GM19372 (cell line): ENCODE measurements around the gene NFYC.
A peak's percentile ranks its signal among the peaks of the same experiment; 100 is the strongest.

Source experiments
- ATAC-seq: cut with Tn5 transposase; IDR thresholded peaks from one replicate; pipeline ENCODE4 v1.9.1; 2021; ENCODE audit warnings: mild to moderate bottlenecking, low read depth, moderate library complexity; ENCODE audit not compliant: unreplicated experiment

Gene NFYC

GRCh38 chr1:40691538-40692428 is at the start of gene NFYC:
TSS of gene NFYC (plus strand) at chr1:40691704. CDS start at chr1:40738844, 47,140 bp downstream.
- peak; percentile 75 for ATAC-seq

- ATAC-seq, result no peak
Measured at GRCh38 chr1:40645118-40645680, 46.3 kb upstream of the NFYC start.

GRCh38 chr1:40646315-40646714 is 45.2 kb upstream of the NFYC start:
- no peak for ATAC-seq

GRCh38 chr1:40648200-40648599 is 43.3 kb upstream of the NFYC start:
- no peak for ATAC-seq

- ATAC-seq, result no peak
Measured at GRCh38 chr1:40648928-40649591, 42.4 kb upstream of the NFYC start.

- no peak for ATAC-seq
Measured at GRCh38 chr1:40649592-40649930, 41.9 kb upstream of the NFYC start.

- no peak for ATAC-seq
Measured at GRCh38 chr1:40650075-40650474, 41.4 kb upstream of the NFYC start.

GRCh38 chr1:40651138-40651857 is 40.2 kb upstream of the NFYC start:
- ATAC-seq, result no peak

GRCh38 chr1:40652468-40652867 is 39.0 kb upstream of the NFYC start:
- no peak for ATAC-seq

GRCh38 chr1:40652979-40653378 is 38.5 kb upstream of the NFYC start:
- no peak for ATAC-seq

GRCh38 chr1:40653851-40654537 is 37.5 kb upstream of the NFYC start:
- no peak for ATAC-seq

GRCh38 chr1:40657046-40657445 is 34.5 kb upstream of the NFYC start:
- ATAC-seq, result no peak

GRCh38 chr1:40658751-40659648 is 32.5 kb upstream of the NFYC start:
- ATAC-seq, result no peak

- ATAC-seq, result no peak
Measured at GRCh38 chr1:40659649-40659947, 31.9 kb upstream of the NFYC start.

- ATAC-seq, result no peak
Measured at GRCh38 chr1:40661678-40662077, 29.8 kb upstream of the NFYC start.

- ATAC-seq, result no peak
Measured at GRCh38 chr1:40662151-40662550, 29.4 kb upstream of the NFYC start.

GRCh38 chr1:40662864-40663263 is 28.6 kb upstream of the NFYC start:
- ATAC-seq, result no peak

GRCh38 chr1:40663324-40664166 is 28.0 kb upstream of the NFYC start:
- ATAC-seq, result no peak

GRCh38 chr1:40664167-40664537 is 27.4 kb upstream of the NFYC start:
- no peak for ATAC-seq
